CD4-positive, alpha-beta T cell treated with Interleukin-4 for 4 hours (primary cell): ENCODE data around the gene BAG1.

ENCODE experiments used
- DNase-seq: peaks from one replicate; pipeline ENCODE4 v3.0.0-alpha.2; 2020

Gene BAG1

GRCh38 chr9:33264473-33265177, at the start of gene BAG1, which contains the start of gene CHMP5:
Gene BAG1 (minus strand): TSS chr9:33264708.
Gene CHMP5 (plus strand): TSS chr9:33265049. CDS start chr9:33265079, 30 bp downstream.
- peak; percentile 99 for DNase-seq

- no peak for DNase-seq
These were observed 47.4 kb upstream of the BAG1 start for GRCh38 chr9:33311953-33312352.

- DNase-seq: no peak
These were observed 46.2 kb upstream of the BAG1 start for GRCh38 chr9:33310748-33311147.

- no peak for DNase-seq
These were observed 45.4 kb upstream of the BAG1 start for GRCh38 chr9:33309903-33310302.

GRCh38 chr9:33307067-33307466, 42.6 kb upstream of the BAG1 start:
- DNase-seq: no peak

GRCh38 chr9:33306037-33306436, 41.5 kb upstream of the BAG1 start:
- DNase-seq: no peak

- DNase-seq: no peak
These were observed 39.9 kb upstream of the BAG1 start for GRCh38 chr9:33304362-33304761.

- no peak for DNase-seq
These were observed 36.0 kb upstream of the BAG1 start for GRCh38 chr9:33300546-33300945.

- peak; percentile 15 for DNase-seq
These were observed 32.9 kb upstream of the BAG1 start for GRCh38 chr9:33297432-33297831.

- DNase-seq: no peak
These were observed 31.1 kb upstream of the BAG1 start for GRCh38 chr9:33295571-33295970.

- DNase-seq: no peak
These were observed 30.3 kb upstream of the BAG1 start for GRCh38 chr9:33294670-33295432.

- DNase-seq: no peak
These were observed 29.3 kb upstream of the BAG1 start for GRCh38 chr9:33293782-33294181.

- no peak for DNase-seq
These were observed 27.4 kb upstream of the BAG1 start for GRCh38 chr9:33291901-33292300.

- DNase-seq: no peak
These were observed 26.5 kb upstream of the BAG1 start for GRCh38 chr9:33291031-33291397.

GRCh38 chr9:33290247-33291030, 25.9 kb upstream of the BAG1 start, which contains the start of gene NFX1:
Gene NFX1 (plus strand): TSS chr9:33290516. CDS start chr9:33290573, 57 bp downstream.
- peak; percentile 98 for DNase-seq

- no peak for DNase-seq
These were observed 25.4 kb upstream of the BAG1 start for GRCh38 chr9:33289936-33290246.

- DNase-seq: peak; percentile 5
These were observed 25.0 kb upstream of the BAG1 start for GRCh38 chr9:33289496-33289895.

GRCh38 chr9:33288828-33289483, 24.4 kb upstream of the BAG1 start:
- DNase-seq: no peak

- no peak for DNase-seq
These were observed 23.7 kb upstream of the BAG1 start for GRCh38 chr9:33288235-33288634.

- peak; percentile 77 for DNase-seq
These were observed 22.6 kb upstream of the BAG1 start for GRCh38 chr9:33287087-33287490.

- DNase-seq: no peak
These were observed 21.0 kb upstream of the BAG1 start for GRCh38 chr9:33285502-33285901.

- no peak for DNase-seq
These were observed 13.0 kb upstream of the BAG1 start for GRCh38 chr9:33277484-33277883.

GRCh38 chr9:33273972-33274328, 9.4 kb upstream of the BAG1 start:
- no peak for DNase-seq
